CD14-positive monocyte (primary cell): Measurements from ENCODE around the gene CEP170B. TPM values are rescaled to one million over a fixed set of nuclear protein-coding genes. Genes with fewer than 3 reads are reported as not detected.
A peak's percentile ranks its signal among the peaks of the same experiment; 100 is the strongest.

Source experiments
- DNase-seq, 3 donors: peaks; one replicate each; pipeline ENCODE4 v3.0.0-alpha.2; 2011 to 2022
- H2AFZ ChIP-seq: 2 replicates; pipeline ENCODE4 v1.6.0; 2012; ENCODE audit warnings: mild to moderate bottlenecking, low read depth, low read length, inconsistent platforms; ENCODE audit not compliant: insufficient read depth, poor library complexity, severe bottlenecking
- H3K27ac ChIP-seq, 2 donors: 1 replicate in 1 of 2; 2 replicates in 1 of 2; pipeline ENCODE4 v1.5.1; 2012 to 2013; ENCODE audit warnings: low read length in 2 of 2, control low read depth in 1 of 2, inconsistent platforms in 1 of 2, low read depth in 1 of 2, mild to moderate bottlenecking in 1 of 2
- H3K27me3 ChIP-seq, 2 donors: one replicate each; pipeline versions ENCODE4 v1.6.0 to v1.6.1; 2011 to 2013; ENCODE audit warnings: low read length in 2 of 2; ENCODE audit not compliant: control insufficient read depth in 2 of 2, insufficient read depth in 2 of 2
- H3K36me3 ChIP-seq, 2 donors: replicated peaks in 1 of 2; 1 replicate in 1 of 2; 2 replicates in 1 of 2; pipeline versions ENCODE4 v1.5.1 to v1.6.1; 2012 to 2013; ENCODE audit warnings: low read length in 2 of 2, control low read depth in 1 of 2, inconsistent platforms in 1 of 2, mild to moderate bottlenecking in 1 of 2; ENCODE audit not compliant: insufficient read depth in 2 of 2, control insufficient read depth in 1 of 2
- H3K4me1 ChIP-seq, 2 donors: 1 replicate in 1 of 2; 2 replicates in 1 of 2; pipeline versions ENCODE4 v1.5.1 to v1.6.1; 2012 to 2013; ENCODE audit warnings: low read length in 2 of 2, control low read depth in 1 of 2, inconsistent platforms in 1 of 2, mild to moderate bottlenecking in 1 of 2, moderate library complexity in 1 of 2; ENCODE audit not compliant: insufficient read depth in 2 of 2, control insufficient read depth in 1 of 2
- H3K4me2 ChIP-seq: replicated peaks from 2 replicates; pipeline ENCODE3; 2012; ENCODE audit warnings: low read length, moderate library complexity, mild to moderate bottlenecking; ENCODE audit not compliant: poor library complexity, severe bottlenecking; ENCODE audit errors: extremely low read depth
- H3K4me3 ChIP-seq, 3 experiments: fragments of 200-600 bp in 1 of 3; sonication (generic) in 1 of 3; replicated peaks in 1 of 3; 1 replicate in 2 of 3; 2 replicates in 1 of 3; pipeline ENCODE4 v1.5.1; 2011 to 2013; ENCODE audit warnings: low read length in 3 of 3, mild to moderate bottlenecking in 3 of 3, control low read depth in 2 of 3, low read depth in 2 of 3, inconsistent platforms in 1 of 3, moderate library complexity in 1 of 3
- H3K79me2 ChIP-seq: 2 replicates; pipeline ENCODE4 v1.6.0; 2012; ENCODE audit warnings: mild to moderate bottlenecking, control low read depth, inconsistent platforms, low read length, moderate library complexity; ENCODE audit not compliant: insufficient read depth
- H3K9ac ChIP-seq: 2 replicates; pipeline ENCODE4 v1.6.0; 2017; ENCODE audit warnings: low read length, mild to moderate bottlenecking; ENCODE audit not compliant: insufficient read depth, poor library complexity, severe bottlenecking
- H3K9me3 ChIP-seq, 2 donors: replicated peaks in 1 of 2; 1 replicate in 1 of 2; 2 replicates in 1 of 2; pipeline versions ENCODE4 v1.5.1 to v1.6.1; 2012 to 2013; ENCODE audit warnings: low read length in 2 of 2, control low read depth in 1 of 2; ENCODE audit not compliant: control insufficient read depth in 1 of 2, insufficient read depth in 1 of 2
- H4K20me1 ChIP-seq: 2 replicates; pipeline ENCODE4 v1.6.0; 2012; ENCODE audit warnings: mild to moderate bottlenecking, low read length, control low read depth, moderate library complexity; ENCODE audit not compliant: insufficient read depth
- H3K27ac Mint-ChIP-seq, 7 donors: one replicate each; pipeline ENCODE4 v1.8.0; 2020; ENCODE audit warnings: mild to moderate bottlenecking in 7 of 7, mixed read lengths in 7 of 7, moderate library complexity in 6 of 7, inconsistent platforms in 2 of 7
- H3K27me3 Mint-ChIP-seq, 3 donors: one replicate each; pipeline ENCODE4 v1.8.0; 2021 to 2022; ENCODE audit warnings: low read depth in 3 of 3, mild to moderate bottlenecking in 3 of 3, mixed read lengths in 3 of 3, moderate library complexity in 3 of 3, inconsistent platforms in 1 of 3
- H3K36me3 Mint-ChIP-seq, 2 donors: one replicate each; pipeline ENCODE4 v1.8.0; 2020; ENCODE audit warnings: mixed read lengths in 2 of 2, inconsistent platforms in 1 of 2, mild to moderate bottlenecking in 1 of 2
- H3K4me1 Mint-ChIP-seq: one replicate; pipeline ENCODE4 v1.8.0; 2020; ENCODE audit warnings: mild to moderate bottlenecking, mixed read lengths
- H3K4me3 Mint-ChIP-seq, 2 donors: one replicate each; pipeline ENCODE4 v1.8.0; 2020; ENCODE audit warnings: mild to moderate bottlenecking in 2 of 2, mixed read lengths in 2 of 2, moderate library complexity in 1 of 2
- H3K9me3 Mint-ChIP-seq, 7 donors: one replicate each; pipeline ENCODE4 v1.8.0; 2020 to 2022; ENCODE audit warnings: mixed read lengths in 7 of 7, mild to moderate bottlenecking in 6 of 7, moderate library complexity in 6 of 7, inconsistent platforms in 2 of 7
- WGBS: methylation state at CpG from one replicate; pipeline ENCODE4 v1.1.5; 2013; ENCODE audit warnings: missing lambda C conversion rate; ENCODE audit not compliant: insufficient coverage; 5-methylcytosine and 5-hydroxymethylcytosine counted together
- intact Hi-C, 2 donors: fragments of 100-400 bp; cut with micrococcal nuclease; formaldehyde crosslinking; loops; one replicate each; pipeline versions ENCODE4 v1.15.0 to v1.15.1; 2023
- polyA plus RNA-seq, 3 donors: library from polyadenylated mRNA; depleted of rRNA in 1 of 3; unstranded in 2 of 3; stranded (reverse) in 1 of 3; fragments of 300-500 nt in 2 of 3; fragments of >200 nt in 1 of 3; fragmentation: Illumina TruSeq in 2 of 3; gene quantifications; 1 replicate in 2 of 3; 2 replicates in 1 of 3; pipeline ENCODE4 v1.2.3, GENCODE V29; 2012 to 2021
- TF ChIP-seq, protein P1 (sequence below): fragments of 200-600 bp; IDR thresholded peaks from one replicate; pipeline ENCODE4 v1.8.0; 2022; ENCODE audit warnings: antibody characterized with exemption, mild to moderate bottlenecking

CEP170B gene
- polyA plus RNA-seq, 3 donors, result 0.09 TPM; not detected in 2

DNA sequence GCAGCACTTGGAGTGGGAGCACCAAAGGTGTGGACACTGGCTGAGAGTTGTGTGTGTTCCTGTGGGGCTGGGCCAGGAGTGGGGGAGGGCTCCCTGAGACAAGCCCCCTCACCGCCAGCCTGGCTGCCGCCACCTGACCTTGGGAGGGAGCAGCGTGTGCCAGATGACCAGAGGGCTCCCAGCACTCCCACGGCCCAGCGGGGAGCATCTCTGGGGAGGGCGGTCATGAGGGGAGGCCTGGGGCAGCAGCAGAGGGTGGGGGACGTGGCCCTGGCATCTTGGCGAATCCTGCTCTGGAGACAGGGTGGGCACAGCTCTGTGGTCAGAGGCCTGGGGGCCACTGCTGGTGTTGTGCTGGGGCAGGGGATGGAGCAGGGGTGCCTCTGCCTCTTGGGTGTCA, 10.7 kb downstream of the CEP170B start:
- H3K4me1 ChIP-seq, result peaks cover 0 to 5% of the 10 kb centered on the region in 2 donors
- H3K4me2 ChIP-seq, result no peak overlapping the region
- no peak overlapping the region for H2AFZ ChIP-seq
- Mint-ChIP-seq H3K27me3 (peaks cover 10 to 17% (median 10%) of the 10 kb centered on the region in 3 donors), H3K4me1 (peaks cover 7% of the 10 kb centered on the region), H3K36me3 (no peaks in the 10 kb centered on the region), H3K9me3 (peaks cover 0 to 5% (median 0%) of the 10 kb centered on the region in 7 donors), H3K27ac (peak overlapping the region in 1 of 7 donors; percentile 23), H3K4me3 (no peak overlapping the region)
- H3K79me2 ChIP-seq, result no peaks in the 10 kb centered on the region
- H3K27me3 ChIP-seq, result no peaks in the 10 kb centered on the region
- H3K9ac ChIP-seq, result no peak overlapping the region
- H4K20me1 ChIP-seq, result no peaks in the 10 kb centered on the region
- no peaks in the 10 kb centered on the region for H3K36me3 ChIP-seq
- DNase-seq, result no peak
- peaks cover 0 to 2% of the 10 kb centered on the region in 2 donors for H3K9me3 ChIP-seq
- 98% methylated on average over 8 of the region's 8 CpGs for WGBS
- no peak overlapping the region for H3K4me3 ChIP-seq
- no peak overlapping the region for H3K27ac ChIP-seq
- TF ChIP-seq, protein P1, sequence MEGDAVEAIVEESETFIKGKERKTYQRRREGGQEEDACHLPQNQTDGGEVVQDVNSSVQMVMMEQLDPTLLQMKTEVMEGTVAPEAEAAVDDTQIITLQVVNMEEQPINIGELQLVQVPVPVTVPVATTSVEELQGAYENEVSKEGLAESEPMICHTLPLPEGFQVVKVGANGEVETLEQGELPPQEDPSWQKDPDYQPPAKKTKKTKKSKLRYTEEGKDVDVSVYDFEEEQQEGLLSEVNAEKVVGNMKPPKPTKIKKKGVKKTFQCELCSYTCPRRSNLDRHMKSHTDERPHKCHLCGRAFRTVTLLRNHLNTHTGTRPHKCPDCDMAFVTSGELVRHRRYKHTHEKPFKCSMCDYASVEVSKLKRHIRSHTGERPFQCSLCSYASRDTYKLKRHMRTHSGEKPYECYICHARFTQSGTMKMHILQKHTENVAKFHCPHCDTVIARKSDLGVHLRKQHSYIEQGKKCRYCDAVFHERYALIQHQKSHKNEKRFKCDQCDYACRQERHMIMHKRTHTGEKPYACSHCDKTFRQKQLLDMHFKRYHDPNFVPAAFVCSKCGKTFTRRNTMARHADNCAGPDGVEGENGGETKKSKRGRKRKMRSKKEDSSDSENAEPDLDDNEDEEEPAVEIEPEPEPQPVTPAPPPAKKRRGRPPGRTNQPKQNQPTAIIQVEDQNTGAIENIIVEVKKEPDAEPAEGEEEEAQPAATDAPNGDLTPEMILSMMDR, result no peak
- intact Hi-C loops, result no loop called here

DNA sequence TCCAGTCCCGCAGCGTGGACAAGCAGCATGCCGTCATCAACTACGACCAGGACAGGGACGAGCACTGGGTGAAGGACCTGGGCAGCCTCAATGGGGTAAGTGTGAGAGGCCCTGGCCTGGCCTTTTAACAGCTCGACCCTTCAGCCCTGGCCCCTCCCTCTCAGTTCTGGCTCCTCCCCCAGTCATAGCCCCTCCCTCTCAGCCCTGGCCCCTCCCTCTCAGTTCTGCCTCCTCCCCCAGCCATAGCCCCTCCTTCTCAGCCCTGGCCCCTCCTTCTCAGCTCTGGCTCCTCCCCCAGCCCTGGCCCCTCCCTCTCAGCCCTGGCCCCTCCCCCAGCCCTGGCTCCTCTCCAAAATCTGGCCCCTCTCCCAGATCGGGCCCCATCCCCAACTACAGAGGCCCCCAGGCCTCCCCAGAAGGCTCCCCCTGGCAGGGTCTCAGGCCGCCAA, 11.2 kb downstream of the CEP170B start:
- Histone ChIP-seq H3K36me3 (no peaks in the 10 kb centered on the region), H3K4me3 (no peak overlapping the region), H3K27me3 (no peaks in the 10 kb centered on the region), H3K79me2 (no peaks in the 10 kb centered on the region), H3K4me2 (no peak overlapping the region), H3K9me3 (peaks cover 0 to 2% of the 10 kb centered on the region in 2 donors), H3K27ac (no peak overlapping the region), H3K4me1 (peaks cover 0 to 5% of the 10 kb centered on the region in 2 donors), H2AFZ (no peak overlapping the region), H4K20me1 (no peaks in the 10 kb centered on the region), H3K9ac (no peak overlapping the region)
- TF ChIP-seq, protein P1, result no peak
- peaks cover 10 to 13% (median 10%) of the 10 kb centered on the region in 3 donors for H3K27me3 Mint-ChIP-seq
- peak; percentile 2 to 40 (median 14) for DNase-seq
- H3K4me3 Mint-ChIP-seq, result no peak overlapping the region
- H3K9me3 Mint-ChIP-seq, result peaks cover 0 to 5% (median 0%) of the 10 kb centered on the region in 7 donors
- intact Hi-C loops, result no loop called here
- WGBS, result 83% methylated on average over 4 of the region's 8 CpGs
- no peaks in the 10 kb centered on the region for H3K36me3 Mint-ChIP-seq
- peak overlapping the region in 1 of 7 donors; percentile 23 for H3K27ac Mint-ChIP-seq
- peaks cover 7% of the 10 kb centered on the region for H3K4me1 Mint-ChIP-seq
